ENCODE measurements around the gene USP46. TPM values are rescaled to one million over a fixed set of nuclear protein-coding genes. Genes with fewer than 3 reads are reported as not detected.

The USP46 gene
- total RNA-seq, 1 donor from 2014 or later, result 76.4 TPM

- no peaks in the 10 kb centered on the region for H3K9me3 ChIP-seq (replicated peaks)
- H3K36me3 ChIP-seq, result peaks cover 23% of the 10 kb centered on the region
- H3K27me3 ChIP-seq (ENCODE audit: low read depth), result no peaks in the 10 kb centered on the region
- no peak for TF ChIP-seq CTCF (IDR thresholded peaks at IDR 0.05; ENCODE audit: borderline replicate concordance)
- DNase-seq, result no peak
- peaks cover 34% of the 10 kb centered on the region for H3K4me1 ChIP-seq
- H3K27ac ChIP-seq (replicated peaks), result no peak overlapping the region
- intact Hi-C loops (cut with micrococcal nuclease), result no loop called here
- H3K4me3 ChIP-seq, result no peak overlapping the region
Measured at GRCh38 chr4:52612341-52612740, 46.8 kb downstream of the USP46 start.

- TF ChIP-seq CTCF (IDR thresholded peaks at IDR 0.05; ENCODE audit: borderline replicate concordance), result no peak
- peaks cover 26% of the 10 kb centered on the region for H3K36me3 ChIP-seq
- H3K4me1 ChIP-seq, result peaks cover 46% of the 10 kb centered on the region
- DNase-seq, result no peak
- no peaks in the 10 kb centered on the region for H3K27me3 ChIP-seq (ENCODE audit: low read depth)
- intact Hi-C loops (cut with micrococcal nuclease), result no loop called here
- no peak overlapping the region for H3K4me3 ChIP-seq
- H3K27ac ChIP-seq (replicated peaks), result peak overlapping the region; percentile 25
- no peaks in the 10 kb centered on the region for H3K9me3 ChIP-seq (replicated peaks)
Measured at GRCh38 chr4:52611030-52611555, 48.0 kb downstream of the USP46 start.

GRCh38 chr4:52606726-52607125 is 52.4 kb downstream of the USP46 start:
- Histone ChIP-seq H3K9me3 (replicated peaks) (no peaks in the 10 kb centered on the region), H3K4me1 (peaks cover 51% of the 10 kb centered on the region), H3K4me3 (no peak overlapping the region), H3K36me3 (peaks cover 46% of the 10 kb centered on the region), H3K27me3 (ENCODE audit: low read depth) (no peaks in the 10 kb centered on the region), H3K27ac (replicated peaks) (no peak overlapping the region)
- no peak for DNase-seq
- TF ChIP-seq CTCF (IDR thresholded peaks at IDR 0.05; ENCODE audit: borderline replicate concordance), result no peak
- intact Hi-C loops (cut with micrococcal nuclease), result no loop called here

- intact Hi-C loops (cut with micrococcal nuclease), result no loop called here
- TF ChIP-seq CTCF (IDR thresholded peaks at IDR 0.05; ENCODE audit: borderline replicate concordance), result no peak
- Histone ChIP-seq H3K27ac (replicated peaks) (no peak overlapping the region), H3K9me3 (replicated peaks) (no peaks in the 10 kb centered on the region), H3K27me3 (ENCODE audit: low read depth) (no peaks in the 10 kb centered on the region), H3K4me1 (peaks cover 52% of the 10 kb centered on the region), H3K36me3 (peaks cover 49% of the 10 kb centered on the region), H3K4me3 (no peak overlapping the region)
- no peak for DNase-seq
Measured at GRCh38 chr4:52606040-52606439, 53.1 kb downstream of the USP46 start.

GRCh38 chr4:52604215-52604614 is 54.9 kb downstream of the USP46 start:
- Histone ChIP-seq H3K27me3 (ENCODE audit: low read depth) (no peaks in the 10 kb centered on the region), H3K4me3 (no peak overlapping the region), H3K36me3 (peaks cover 45% of the 10 kb centered on the region), H3K4me1 (peaks cover 68% of the 10 kb centered on the region), H3K9me3 (replicated peaks) (no peaks in the 10 kb centered on the region), H3K27ac (replicated peaks) (peak overlapping the region; percentile 48)
- intact Hi-C loops (cut with micrococcal nuclease), result no loop called here
- TF ChIP-seq CTCF (IDR thresholded peaks at IDR 0.05; ENCODE audit: borderline replicate concordance), result no peak
- DNase-seq, result peak; percentile 27
